Choroid plexus epithelial cell (primary cell): Measurements from ENCODE around the gene SNX21.

Source experiments
- DNase-seq: peaks from one replicate; pipeline ENCODE4 v3.0.0-alpha.2; 2010; ENCODE audit warnings: low read depth
- H3K4me3 ChIP-seq: 2 replicates; pipeline ENCODE4 v1.5.1; 2011; ENCODE audit warnings: low read depth, mild to moderate bottlenecking, control low read depth, low read length, moderate library complexity
- CTCF ChIP-seq: conservative IDR thresholded peaks from 2 replicates; pipeline ENCODE4 v1.5.1; 2011; ENCODE audit warnings: low read depth, mild to moderate bottlenecking, control low read depth, inconsistent platforms, low read length, moderate library complexity

Gene SNX21

GRCh38 chr20:45859916-45860315 is 26.3 kb downstream of the SNX21 start:
- no peak overlapping the region for H3K4me3 ChIP-seq
- DNase-seq, result no peak
- TF ChIP-seq CTCF, result no peak

- no peak for DNase-seq
- no peak overlapping the region for H3K4me3 ChIP-seq
- no peak for TF ChIP-seq CTCF
Measured at GRCh38 chr20:45860560-45861220, 27.1 kb downstream of the SNX21 start.

GRCh38 chr20:45861221-45862075 is 27.8 kb downstream of the SNX21 start:
- DNase-seq, result no peak
- H3K4me3 ChIP-seq, result no peak overlapping the region
- no peak for TF ChIP-seq CTCF

GRCh38 chr20:45863543-45864470 is 30.2 kb downstream of the SNX21 start:
- H3K4me3 ChIP-seq, result no peak overlapping the region
- no peak for TF ChIP-seq CTCF
- no peak for DNase-seq

GRCh38 chr20:45866454-45866853 is 32.9 kb downstream of the SNX21 start:
- no peak for DNase-seq
- no peak overlapping the region for H3K4me3 ChIP-seq

More at GRCh38 chr20:45866454-45866853, 32.9 kb downstream of the SNX21 start:
- no peak for TF ChIP-seq CTCF
